Testis (tissue), 3 donors: ENCODE data around the gene OTC. TPM values are rescaled to one million over a fixed set of nuclear protein-coding genes. Genes with fewer than 3 reads are reported as not detected.
A peak's percentile ranks its signal among the peaks of the same experiment; 100 is the strongest.

ENCODE experiments used
- DNase-seq: peaks from one replicate; pipeline ENCODE4 v3.0.0-alpha.2; 2019
- H3K27ac ChIP-seq, 2 donors: fragments of 200-600 bp; sonication (generic); one replicate each; pipeline ENCODE4 v1.5.1; 2019
- H3K27me3 ChIP-seq: fragments of 200-600 bp; sonication (generic); one replicate; pipeline ENCODE4 v1.5.1; 2019
- H3K36me3 ChIP-seq: fragments of 200-600 bp; sonication (generic); one replicate; pipeline ENCODE4 v1.5.1; 2017; ENCODE audit warnings: low read depth; ENCODE audit errors: missing control alignments
- H3K4me1 ChIP-seq: fragments of 200-600 bp; sonication (generic); one replicate; pipeline ENCODE4 v1.5.1; 2019
- H3K4me3 ChIP-seq, 2 donors: fragments of 200-600 bp; sonication (generic); one replicate each; pipeline ENCODE4 v1.5.1; 2017 to 2019
- H3K9me3 ChIP-seq: fragments of 200-600 bp; sonication (generic); one replicate; pipeline ENCODE4 v1.5.1; 2017
- POLR2A ChIP-seq: fragments of 450-650 bp; IDR thresholded peaks from one replicate; pipeline ENCODE4 v1.6.1; 2017; ENCODE audit warnings: antibody characterized with exemption, mild to moderate bottlenecking, moderate library complexity
- WGBS, 2 donors: methylation state at CpG; one replicate each; pipeline ENCODE4 v1.1.5; 2018; 5-methylcytosine and 5-hydroxymethylcytosine counted together
- intact Hi-C: fragments of 100-400 bp; cut with DNase I; formaldehyde crosslinking; loops from one replicate; pipeline ENCODE4 v1.15.1; 2023; ENCODE audit warnings: low total_unique reads
- polyA plus RNA-seq: library from polyadenylated mRNA; stranded (reverse); fragments of 350-450 nt; fragmentation: Illumina TruSeq; extraction: RNeasy Lipid Tissue Mini Kit (QIAGEN cat#74804); gene quantifications from one replicate; pipeline ENCODE4 v1.2.3, GENCODE V29; 2014; ENCODE audit warnings: low read depth, low replicate concordance; ENCODE audit not compliant: insufficient read depth
- total RNA-seq, 2 donors: library from RNA; depleted of rRNA; stranded (reverse); fragments of >200 nt; gene quantifications; one replicate each; pipeline ENCODE4 v1.2.3, GENCODE V29; 2016
- TF ChIP-seq, protein P1 (sequence below), 3 experiments: fragments of 450-650 bp in 2 of 3; fragments of 200-600 bp in 1 of 3; sonication (generic) in 1 of 3; IDR thresholded peaks; one replicate each; pipeline ENCODE4 v1.5.1; 2016 to 2019; ENCODE audit warnings: antibody characterized with exemption in 3 of 3, mild to moderate bottlenecking in 2 of 3, moderate library complexity in 1 of 3

Gene OTC
- total and polyA plus RNA-seq, 3 donors from 2014 or later: 0.39 to 0.68 (median 0.55) TPM

DNA sequence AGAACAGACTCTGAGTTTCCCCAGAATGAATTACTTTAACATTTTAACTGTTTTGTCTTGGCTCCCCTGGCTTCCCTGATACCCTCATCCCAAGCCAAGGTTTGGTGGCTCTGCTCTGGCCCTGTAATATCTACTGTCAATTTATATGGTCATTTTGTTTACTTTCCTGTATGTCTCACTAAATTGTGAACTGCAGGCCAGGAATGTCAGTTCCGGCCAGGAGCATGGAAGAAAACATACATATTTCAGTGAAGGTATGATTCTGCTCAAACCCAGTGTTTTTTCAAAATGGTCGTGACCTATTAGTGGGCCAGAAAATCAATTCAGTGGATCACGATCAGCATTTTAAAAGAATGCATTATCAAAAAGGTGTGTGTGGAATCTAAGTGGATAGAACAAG lies 26.3 kb upstream of the OTC start:
- H3K4me3 ChIP-seq: peak overlapping the region in 1 of 2 donors; percentile 73
- no peak for DNase-seq
- no peak for TF ChIP-seq POLR2A
- TF ChIP-seq, protein P1, sequence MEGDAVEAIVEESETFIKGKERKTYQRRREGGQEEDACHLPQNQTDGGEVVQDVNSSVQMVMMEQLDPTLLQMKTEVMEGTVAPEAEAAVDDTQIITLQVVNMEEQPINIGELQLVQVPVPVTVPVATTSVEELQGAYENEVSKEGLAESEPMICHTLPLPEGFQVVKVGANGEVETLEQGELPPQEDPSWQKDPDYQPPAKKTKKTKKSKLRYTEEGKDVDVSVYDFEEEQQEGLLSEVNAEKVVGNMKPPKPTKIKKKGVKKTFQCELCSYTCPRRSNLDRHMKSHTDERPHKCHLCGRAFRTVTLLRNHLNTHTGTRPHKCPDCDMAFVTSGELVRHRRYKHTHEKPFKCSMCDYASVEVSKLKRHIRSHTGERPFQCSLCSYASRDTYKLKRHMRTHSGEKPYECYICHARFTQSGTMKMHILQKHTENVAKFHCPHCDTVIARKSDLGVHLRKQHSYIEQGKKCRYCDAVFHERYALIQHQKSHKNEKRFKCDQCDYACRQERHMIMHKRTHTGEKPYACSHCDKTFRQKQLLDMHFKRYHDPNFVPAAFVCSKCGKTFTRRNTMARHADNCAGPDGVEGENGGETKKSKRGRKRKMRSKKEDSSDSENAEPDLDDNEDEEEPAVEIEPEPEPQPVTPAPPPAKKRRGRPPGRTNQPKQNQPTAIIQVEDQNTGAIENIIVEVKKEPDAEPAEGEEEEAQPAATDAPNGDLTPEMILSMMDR (IDR thresholded peaks at IDR 0.05): no peak
- H3K36me3 ChIP-seq: no peaks in the 10 kb centered on the region
- H3K9me3 ChIP-seq: no peaks in the 10 kb centered on the region
- no peaks in the 10 kb centered on the region for H3K27me3 ChIP-seq
- intact Hi-C loops: no loop called here
- peak overlapping the region in 1 of 2 donors; percentile 72 for H3K27ac ChIP-seq
- no peaks in the 10 kb centered on the region for H3K4me1 ChIP-seq
- 57 to 69% methylated on average over 3 of the region's 3 CpGs for WGBS, 2 donors

- no peak for TF ChIP-seq POLR2A
- TF ChIP-seq, protein P1 (IDR thresholded peaks at IDR 0.05): peak; percentile 67 to 74 (median 73)
- H3K27ac ChIP-seq: peak within 1 kb of the TSS; percentile 29 to 72
- 0 to 3% methylated on average over 1 to 29 of the region's 67 CpGs for WGBS, 2 donors
- no peaks in the 10 kb centered on the region for H3K4me1 ChIP-seq
- H3K9me3 ChIP-seq: no peaks in the 10 kb centered on the region
- no peaks in the 10 kb centered on the region for H3K27me3 ChIP-seq
- peak within 1 kb of the TSS; percentile 70 to 73 for H3K4me3 ChIP-seq
- H3K36me3 ChIP-seq: no peaks in the 10 kb centered on the region
- DNase-seq: peak; percentile 95
- intact Hi-C loops: no loop called here
Observed at GRCh38 chrX:38327007-38327774, 25.2 kb upstream of the OTC start, which contains the start of gene RPGR. Gene RPGR, minus strand, starts transcription at chrX:38327509. Its CDS starts 142 bp downstream, at chrX:38327367.

GRCh38 chrX:38327775-38328081 lies 24.7 kb upstream of the OTC start:
- 8% methylated on average over 4 of the region's 4 CpGs; no CpG with 5 or more reads in 1 of the 2 donors for WGBS, 2 donors
- H3K4me3 ChIP-seq: peak overlapping the region in 1 of 2 donors; percentile 73
- intact Hi-C loops: no loop called here
- H3K4me1 ChIP-seq: no peaks in the 10 kb centered on the region
- no peaks in the 10 kb centered on the region for H3K36me3 ChIP-seq
- H3K27me3 ChIP-seq: no peaks in the 10 kb centered on the region
- no peak overlapping the region for H3K27ac ChIP-seq
- no peak for DNase-seq
- TF ChIP-seq, protein P1 (IDR thresholded peaks at IDR 0.05): no peak
- no peak for TF ChIP-seq POLR2A
- no peaks in the 10 kb centered on the region for H3K9me3 ChIP-seq

GRCh38 chrX:38332505-38332904 lies 19.9 kb upstream of the OTC start:
- Histone ChIP-seq H3K4me3 (no peak overlapping the region), H3K36me3 (no peaks in the 10 kb centered on the region), H3K27ac (no peak overlapping the region), H3K27me3 (no peaks in the 10 kb centered on the region), H3K9me3 (no peaks in the 10 kb centered on the region), H3K4me1 (no peaks in the 10 kb centered on the region)
- DNase-seq: no peak
- intact Hi-C loops: no loop called here
- TF ChIP-seq, protein P1 (IDR thresholded peaks at IDR 0.05): no peak
- no peak for TF ChIP-seq POLR2A

DNA sequence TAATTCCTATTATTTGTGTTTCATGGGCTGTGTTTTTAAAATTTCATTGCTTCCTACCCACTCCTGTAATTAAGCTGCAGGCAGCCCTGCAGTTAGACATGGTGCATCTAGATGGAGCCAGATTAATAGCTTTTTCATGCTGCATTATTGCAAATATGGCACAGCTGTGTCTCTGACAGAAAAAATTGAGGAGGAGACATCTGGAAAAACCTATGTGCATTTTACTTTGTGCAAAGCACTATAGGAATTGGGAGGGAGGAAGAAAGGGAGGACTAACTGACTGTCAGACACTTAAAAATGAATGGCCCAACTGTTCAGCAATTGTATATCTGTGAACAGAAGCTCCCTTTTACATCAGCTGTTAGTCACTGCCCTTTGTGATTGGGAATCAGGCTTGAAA lies 17.0 kb upstream of the OTC start:
- H3K9me3 ChIP-seq: no peaks in the 10 kb centered on the region
- no peaks in the 10 kb centered on the region for H3K36me3 ChIP-seq
- no peaks in the 10 kb centered on the region for H3K27me3 ChIP-seq
- H3K4me1 ChIP-seq: no peaks in the 10 kb centered on the region
- no peak for DNase-seq
- no peak overlapping the region for H3K27ac ChIP-seq
- intact Hi-C loops: no loop called here
- TF ChIP-seq POLR2A: no peak
- TF ChIP-seq, protein P1 (IDR thresholded peaks at IDR 0.05): no peak
- H3K4me3 ChIP-seq: no peak overlapping the region
